Activated CD4-positive, alpha-beta T cell treated with anti-CD3 and anti-CD28 coated beads for 36 hours (primary cell): ENCODE data around the gene C2CD4B. TPM values are rescaled to one million over a fixed set of nuclear protein-coding genes. Genes with fewer than 3 reads are reported as not detected.

ENCODE experiments used
- ATAC-seq: fragments of 200-7000 bp; cut with Tn5 transposase; one replicate; pipeline ENCODE4 v1.10.0; 2021; ENCODE audit warnings: mild to moderate bottlenecking, moderate library complexity
- CTCF ChIA-PET: fragments of 350-600 bp; sonication (Branson Sonifier 250); formaldehyde crosslinking; loops from one replicate; lab custom pipeline; 2021; ENCODE audit warnings: antibody characterized with exemption; lab: Charles Lee
- POLR2A ChIA-PET: fragments of 350-600 bp; sonication (Branson Sonifier 250); formaldehyde crosslinking; loops from one replicate; lab custom pipeline; 2021; ENCODE audit warnings: antibody characterized with exemption, inconsistent platforms; lab: Charles Lee
- DNase-seq: peaks from one replicate; pipeline ENCODE4 v3.0.0-alpha.2; 2020
- H3K27ac Mint-ChIP-seq: one replicate; pipeline ENCODE4 v1.8.0; 2021; ENCODE audit warnings: mixed read lengths
- H3K27me3 Mint-ChIP-seq: one replicate; pipeline ENCODE4 v1.8.0; 2021; ENCODE audit warnings: mixed read lengths
- H3K36me3 Mint-ChIP-seq: one replicate; pipeline ENCODE4 v1.8.0; 2021; ENCODE audit warnings: low read depth, mixed read lengths
- H3K4me1 Mint-ChIP-seq: one replicate; pipeline ENCODE4 v1.8.0; 2021; ENCODE audit warnings: mixed read lengths
- H3K4me3 Mint-ChIP-seq: one replicate; pipeline ENCODE4 v1.8.0; 2021; ENCODE audit warnings: mild to moderate bottlenecking, moderate library complexity, mixed read lengths
- H3K9me3 Mint-ChIP-seq: one replicate; pipeline ENCODE4 v1.8.0; 2021; ENCODE audit warnings: low read depth, mixed read lengths
- intact Hi-C, 2 experiments: fragments of 100-400 bp; cut with DNase I in 1 of 2; cut with micrococcal nuclease in 1 of 2; formaldehyde crosslinking; loops; one replicate each; pipeline versions ENCODE4 v1.14.2 to v1.15.1; 2022 to 2024; cut with DNase I, micrococcal nuclease
- total RNA-seq, 2 experiments: library from RNA; stranded (reverse); gene quantifications; one replicate each; pipeline ENCODE4 v1.2.3, GENCODE V29; 2021

The C2CD4B gene
- total RNA-seq, 2 experiments from 2014 or later, result 0.19 to 0.37 TPM

GRCh38 chr15:62147551-62147950 lies 17.5 kb downstream of the C2CD4B start:
- intact Hi-C loops, result loop anchor here in 1 of 2 experiments (10.0 kb wide), 1 partner anchor 273 kb away; no protein-coding TSS in a partner anchor
- POLR2A ChIA-PET, result no interaction called here
- no peak for DNase-seq
- no peaks in the 10 kb centered on the region for H3K9me3 Mint-ChIP-seq
- no peak overlapping the region for H3K27ac Mint-ChIP-seq
- no peak overlapping the region for H3K4me3 Mint-ChIP-seq
- peaks cover 21% of the 10 kb centered on the region for H3K4me1 Mint-ChIP-seq
- H3K36me3 Mint-ChIP-seq, result no peaks in the 10 kb centered on the region
- ATAC-seq, result no peak
- H3K27me3 Mint-ChIP-seq, result no peaks in the 10 kb centered on the region
- CTCF ChIA-PET, result no interaction called here

- CTCF ChIA-PET, result no interaction called here
- Mint-ChIP-seq H3K27ac (no peak overlapping the region), H3K9me3 (no peaks in the 10 kb centered on the region), H3K4me3 (no peak overlapping the region), H3K36me3 (no peaks in the 10 kb centered on the region), H3K4me1 (peaks cover 20% of the 10 kb centered on the region), H3K27me3 (no peaks in the 10 kb centered on the region)
- POLR2A ChIA-PET, result no interaction called here
- intact Hi-C loops, result loop anchor here in 1 of 2 experiments (10.0 kb wide), 1 partner anchor 272 kb away; no protein-coding TSS in a partner anchor
- ATAC-seq (no peak), DNase-seq (no peak)
Observed at GRCh38 chr15:62147149-62147548, 17.9 kb downstream of the C2CD4B start.

GRCh38 chr15:62145015-62145735 lies 19.9 kb downstream of the C2CD4B start:
- Mint-ChIP-seq H3K36me3 (no peaks in the 10 kb centered on the region), H3K27me3 (no peaks in the 10 kb centered on the region), H3K9me3 (no peaks in the 10 kb centered on the region), H3K4me3 (no peak overlapping the region), H3K27ac (no peak overlapping the region), H3K4me1 (peaks cover 7% of the 10 kb centered on the region)
- ATAC-seq (no peak), DNase-seq (no peak)
- intact Hi-C loops, result loop anchor here in 1 of 2 experiments (10.0 kb wide), 1 partner anchor 270 kb away; no protein-coding TSS in a partner anchor
- ChIA-PET CTCF (interaction anchor here (1.0 kb wide), 1 partner anchor 21 kb away, joined by 6 read pairs; no protein-coding TSS in a partner anchor), POLR2A (no interaction called here)

GRCh38 chr15:62142736-62143135 lies 22.3 kb downstream of the C2CD4B start:
- Mint-ChIP-seq H3K4me3 (no peak overlapping the region), H3K27me3 (no peaks in the 10 kb centered on the region), H3K9me3 (no peaks in the 10 kb centered on the region), H3K36me3 (no peaks in the 10 kb centered on the region), H3K27ac (no peak overlapping the region), H3K4me1 (no peaks in the 10 kb centered on the region)
- intact Hi-C loops, result loop anchor here in 1 of 2 experiments (10.0 kb wide), 1 partner anchor 268 kb away; no protein-coding TSS in a partner anchor
- ChIA-PET POLR2A (no interaction called here), CTCF (no interaction called here)
- no peak for ATAC-seq
- DNase-seq, result no peak

GRCh38 chr15:62141643-62142588 lies 23.2 kb downstream of the C2CD4B start:
- no peaks in the 10 kb centered on the region for H3K27me3 Mint-ChIP-seq
- intact Hi-C loops, result loop anchor here in 1 of 2 experiments (10.0 kb wide), 1 partner anchor 267 kb away; no protein-coding TSS in a partner anchor
- no peaks in the 10 kb centered on the region for H3K9me3 Mint-ChIP-seq
- DNase-seq, result no peak
- H3K27ac Mint-ChIP-seq, result no peak overlapping the region
- ChIA-PET CTCF (interaction anchor here (2.1 kb wide), 1 partner anchor 11 kb away, joined by 4 read pairs; no protein-coding TSS in a partner anchor), POLR2A (no interaction called here)
- H3K4me1 Mint-ChIP-seq, result no peaks in the 10 kb centered on the region
- H3K36me3 Mint-ChIP-seq, result no peaks in the 10 kb centered on the region
- no peak for ATAC-seq
- H3K4me3 Mint-ChIP-seq, result no peak overlapping the region

- no peaks in the 10 kb centered on the region for H3K9me3 Mint-ChIP-seq
- H3K36me3 Mint-ChIP-seq, result no peaks in the 10 kb centered on the region
- ATAC-seq (no peak), DNase-seq (no peak)
- ChIA-PET CTCF (interaction anchor here (0.8 to 2.1 kb wide), 2 partner anchors 10 to 77 kb away, joined by 3 to 4 read pairs; no protein-coding TSS in a partner anchor), POLR2A (no interaction called here)
- intact Hi-C loops, result loop anchor here in 1 of 2 experiments (10.0 kb wide), 1 partner anchor 266 kb away; no protein-coding TSS in a partner anchor
- H3K27me3 Mint-ChIP-seq, result no peaks in the 10 kb centered on the region
- no peak overlapping the region for H3K27ac Mint-ChIP-seq
- H3K4me1 Mint-ChIP-seq, result no peaks in the 10 kb centered on the region
- no peak overlapping the region for H3K4me3 Mint-ChIP-seq
Observed at GRCh38 chr15:62141200-62141599, 23.9 kb downstream of the C2CD4B start.

- ChIA-PET POLR2A (no interaction called here), CTCF (interaction anchor here (0.7 to 1.5 kb wide), 3 partner anchors 12 to 207 kb away, joined by 3 to 4 read pairs (median 3); partner anchors contain the start of gene C2CD4A)
- Mint-ChIP-seq H3K4me3 (no peak overlapping the region), H3K27me3 (peaks cover 3% of the 10 kb centered on the region), H3K4me1 (no peaks in the 10 kb centered on the region), H3K36me3 (no peaks in the 10 kb centered on the region), H3K9me3 (peaks cover 3% of the 10 kb centered on the region), H3K27ac (no peak overlapping the region)
- intact Hi-C loops, result loop anchor here in 1 of 2 experiments (10.0 kb wide), 1 partner anchor 273 kb away; no protein-coding TSS in a partner anchor
- DNase-seq (no peak), ATAC-seq (no peak)
Observed at GRCh38 chr15:62138124-62138523, 27.0 kb downstream of the C2CD4B start.

- H3K27ac Mint-ChIP-seq, result no peak overlapping the region
- intact Hi-C loops, result loop anchor here in 1 of 2 experiments (10.0 kb wide), 1 partner anchor 272 kb away; no protein-coding TSS in a partner anchor
- peaks cover 3% of the 10 kb centered on the region for H3K27me3 Mint-ChIP-seq
- H3K36me3 Mint-ChIP-seq, result no peaks in the 10 kb centered on the region
- H3K4me1 Mint-ChIP-seq, result no peaks in the 10 kb centered on the region
- ATAC-seq, result no peak
- POLR2A ChIA-PET, result no interaction called here
- H3K9me3 Mint-ChIP-seq, result peaks cover 3% of the 10 kb centered on the region
- CTCF ChIA-PET, result interaction anchor here (1.2 to 1.5 kb wide), 2 partner anchors 11 to 12 kb away, joined by 3 to 4 read pairs; no protein-coding TSS in a partner anchor
- H3K4me3 Mint-ChIP-seq, result no peak overlapping the region
- DNase-seq, result no peak
Observed at GRCh38 chr15:62136911-62137865, 27.9 kb downstream of the C2CD4B start.

GRCh38 chr15:62135532-62136134 lies 29.5 kb downstream of the C2CD4B start:
- POLR2A ChIA-PET, result no interaction called here
- intact Hi-C loops, result loop anchor here in 1 of 2 experiments (10.0 kb wide), 1 partner anchor 271 kb away; no protein-coding TSS in a partner anchor
- H3K4me3 Mint-ChIP-seq, result no peak overlapping the region
- H3K9me3 Mint-ChIP-seq, result peaks cover 3% of the 10 kb centered on the region
- CTCF ChIA-PET, result interaction anchor here (1.2 kb wide), 1 partner anchor 11 kb away, joined by 3 read pairs; no protein-coding TSS in a partner anchor
- H3K4me1 Mint-ChIP-seq, result no peaks in the 10 kb centered on the region
- H3K36me3 Mint-ChIP-seq, result no peaks in the 10 kb centered on the region
- H3K27ac Mint-ChIP-seq, result no peak overlapping the region
- DNase-seq (no peak), ATAC-seq (no peak)
- peaks cover 3% of the 10 kb centered on the region for H3K27me3 Mint-ChIP-seq

- no peak for DNase-seq
- H3K9me3 Mint-ChIP-seq, result peaks cover 3% of the 10 kb centered on the region
- no peak overlapping the region for H3K27ac Mint-ChIP-seq
- H3K36me3 Mint-ChIP-seq, result no peaks in the 10 kb centered on the region
- ChIA-PET CTCF (no interaction called here), POLR2A (no interaction called here)
- ATAC-seq, result no peak
- H3K4me1 Mint-ChIP-seq, result peaks cover 13% of the 10 kb centered on the region
- intact Hi-C loops, result loop anchor here in 1 of 2 experiments (10.0 kb wide), 1 partner anchor 268 kb away; no protein-coding TSS in a partner anchor
- H3K27me3 Mint-ChIP-seq, result peaks cover 3% of the 10 kb centered on the region
- H3K4me3 Mint-ChIP-seq, result no peak overlapping the region
Observed at GRCh38 chr15:62133141-62133540, 31.9 kb downstream of the C2CD4B start.
